Measurements from ENCODE around the gene WDPCP.
"Not testable (repeated sequence)": the region's sequence is repeated elsewhere in the genome, so short reads cannot be mapped to it uniquely, and the experiment has no call there.

The WDPCP gene

GRCh38 chr2:63444565-63445288 is 143.6 kb downstream of the WDPCP start:
- no peak for DNase-seq

GRCh38 chr2:63440612-63441011 is 147.7 kb downstream of the WDPCP start:
- DNase-seq: no peak

- no peak for DNase-seq
These were observed 150.1 kb downstream of the WDPCP start for GRCh38 chr2:63438181-63438580.

GRCh38 chr2:63436488-63436887 is 151.8 kb downstream of the WDPCP start:
- DNase-seq: no peak

GRCh38 chr2:63435070-63435469 is 153.2 kb downstream of the WDPCP start:
- no peak for DNase-seq

GRCh38 chr2:63434024-63435001 is 154.0 kb downstream of the WDPCP start:
- no peak for DNase-seq

GRCh38 chr2:63432373-63432772 is 155.9 kb downstream of the WDPCP start:
- no peak for DNase-seq

- no peak for DNase-seq
These were observed 162.7 kb downstream of the WDPCP start for GRCh38 chr2:63425606-63426005.

- DNase-seq: no peak
These were observed 163.2 kb downstream of the WDPCP start for GRCh38 chr2:63425079-63425416.

GRCh38 chr2:63424329-63425078 is 163.8 kb downstream of the WDPCP start:
- no peak for DNase-seq

- no peak for DNase-seq
These were observed 165.7 kb downstream of the WDPCP start for GRCh38 chr2:63422556-63422955.

- no peak for DNase-seq
These were observed 179.7 kb downstream of the WDPCP start for GRCh38 chr2:63408530-63408929.

- no peak for DNase-seq
These were observed 181.6 kb downstream of the WDPCP start for GRCh38 chr2:63406641-63407040.

- no peak for DNase-seq
These were observed 184.5 kb downstream of the WDPCP start for GRCh38 chr2:63403820-63404219.

- DNase-seq: not testable (repeated sequence)
These were observed 185.4 kb downstream of the WDPCP start for GRCh38 chr2:63402889-63403288.

GRCh38 chr2:63399156-63399555 is 189.1 kb downstream of the WDPCP start:
- peak; percentile 15 for DNase-seq

- DNase-seq: no peak
These were observed 208.8 kb downstream of the WDPCP start for GRCh38 chr2:63379451-63379850.

- no peak for DNase-seq
These were observed 209.7 kb downstream of the WDPCP start for GRCh38 chr2:63378589-63378988.

GRCh38 chr2:63374341-63374740 is 213.9 kb downstream of the WDPCP start:
- DNase-seq: no peak

GRCh38 chr2:63372549-63372948 is 215.7 kb downstream of the WDPCP start:
- no peak for DNase-seq

GRCh38 chr2:63369146-63369545 is 219.1 kb downstream of the WDPCP start:
- no peak for DNase-seq

GRCh38 chr2:63364866-63365265 is 223.4 kb downstream of the WDPCP start:
- peak; percentile 34 for DNase-seq

GRCh38 chr2:63357722-63358121 is 230.6 kb downstream of the WDPCP start:
- not testable (repeated sequence) for DNase-seq

Data from NCI-H446 treated with DMSO at 0.1 percent for 48 hours (cell line).